NCI-H2107 treated with DMSO at 0.1 percent for 48 hours (cell line): ENCODE results near the gene RASAL2.
"Not testable (repeated sequence)": the region's sequence is repeated elsewhere in the genome, so short reads cannot be mapped to it uniquely, and the experiment has no call there.

Experiments used
- DNase-seq: peaks from one replicate; lab custom pipeline; 2025; ENCODE audit not compliant: unreplicated experiment; lab: John Stamatoyannopoulos, UW

The RASAL2 gene

DNA sequence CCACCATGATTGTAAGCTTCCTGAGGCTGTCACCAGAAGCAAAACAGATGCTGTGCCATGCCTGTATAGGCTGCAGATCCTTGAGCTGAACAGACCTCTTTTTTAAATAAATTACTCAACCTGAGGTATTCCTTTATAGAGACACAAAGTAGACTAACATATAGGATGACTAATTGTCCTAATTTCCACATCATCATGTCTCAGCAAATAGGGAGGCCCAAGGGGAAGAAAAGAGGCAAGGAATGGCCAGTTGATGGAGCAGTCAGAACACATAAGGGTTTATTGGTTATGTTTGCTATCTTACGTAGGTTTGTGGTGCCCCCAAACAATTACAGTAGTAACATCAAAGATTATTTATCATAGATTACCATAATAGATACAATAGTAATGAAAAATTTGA is 126.2 kb downstream of the RASAL2 start:
- DNase-seq = no peak

DNA sequence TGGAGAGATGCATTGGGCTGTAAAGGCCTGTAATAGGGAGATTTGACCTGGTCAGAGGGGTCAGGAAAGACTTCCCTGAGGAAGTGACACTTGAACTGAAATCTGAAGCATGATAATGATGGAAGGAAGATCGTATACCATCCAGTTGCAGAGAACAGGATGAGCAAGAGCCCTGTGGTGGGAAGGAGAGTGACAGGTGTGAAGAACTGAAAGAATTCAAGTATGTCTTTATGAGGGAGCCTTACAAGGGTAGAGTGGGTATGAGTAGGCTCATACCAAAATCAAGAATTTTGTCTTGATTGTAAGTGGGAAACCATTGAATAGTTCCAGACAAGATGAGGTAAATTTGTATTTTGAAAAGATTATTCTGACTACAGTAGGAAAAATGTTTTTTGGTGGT is 129.4 kb downstream of the RASAL2 start:
- DNase-seq = no peak

DNA sequence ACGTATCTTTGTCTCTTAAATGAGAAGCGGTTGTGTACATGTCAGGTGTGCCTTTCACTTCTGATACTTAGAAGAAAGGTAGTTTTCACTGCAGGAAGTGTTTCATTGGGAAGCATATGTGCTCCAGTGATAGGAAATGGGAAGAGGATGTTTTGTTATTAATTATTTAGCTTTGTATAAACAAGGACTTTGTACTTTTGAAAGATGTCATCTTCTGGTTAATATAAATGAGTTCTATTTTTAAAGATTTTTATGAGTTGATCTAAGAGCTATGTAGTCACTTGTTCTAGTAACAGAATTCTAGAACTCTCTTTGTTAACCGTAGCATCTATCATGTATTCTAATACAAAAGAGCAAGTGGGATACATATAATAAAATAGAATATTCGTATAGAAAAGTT is 130.5 kb downstream of the RASAL2 start:
- DNase-seq = no peak

DNA sequence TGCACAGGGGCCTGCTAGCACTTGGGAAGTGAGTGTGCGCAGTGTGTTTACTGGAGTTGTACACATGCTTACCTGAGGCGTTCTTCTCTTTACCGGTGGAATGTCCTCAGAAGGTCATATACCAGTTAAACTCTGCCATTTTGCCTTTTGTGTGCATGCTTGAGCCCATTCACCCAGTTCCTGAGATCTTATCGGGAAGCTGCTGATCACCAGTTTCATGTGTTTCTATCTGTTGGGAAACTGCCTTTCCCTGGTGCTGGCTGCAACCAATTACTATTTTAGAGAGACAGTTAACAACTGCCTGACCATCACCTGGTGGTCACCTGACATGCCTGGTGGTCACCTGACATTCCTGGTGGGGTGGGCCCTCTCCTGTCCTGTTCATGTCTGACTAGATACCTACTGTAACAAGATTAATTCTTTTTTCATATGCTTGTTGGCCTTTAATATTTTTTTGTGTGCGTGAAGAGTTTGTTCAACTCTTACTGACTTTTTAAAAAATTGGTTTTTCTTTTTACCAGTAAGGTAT is 137.0 kb downstream of the RASAL2 start:
- no peak for DNase-seq

DNA sequence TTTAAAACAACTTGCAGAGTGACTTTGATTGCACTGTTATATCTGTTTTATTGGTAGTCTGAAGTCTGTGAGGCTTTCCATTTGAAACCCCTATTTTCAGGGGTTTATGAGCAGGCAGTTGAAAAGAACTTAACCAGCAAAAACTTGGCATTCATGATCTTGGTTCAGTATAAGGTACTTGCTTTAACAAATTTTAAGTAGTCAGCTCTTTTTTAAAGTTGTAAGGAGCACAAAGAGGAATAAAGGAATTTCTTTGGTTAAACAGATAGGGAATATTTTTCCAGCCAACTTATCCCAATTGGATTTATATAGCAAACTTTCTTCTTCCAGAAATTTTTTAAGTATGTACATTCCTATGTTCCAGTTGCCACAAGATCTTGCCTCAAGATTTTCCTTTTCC is 138.2 kb downstream of the RASAL2 start:
- no peak for DNase-seq

DNA sequence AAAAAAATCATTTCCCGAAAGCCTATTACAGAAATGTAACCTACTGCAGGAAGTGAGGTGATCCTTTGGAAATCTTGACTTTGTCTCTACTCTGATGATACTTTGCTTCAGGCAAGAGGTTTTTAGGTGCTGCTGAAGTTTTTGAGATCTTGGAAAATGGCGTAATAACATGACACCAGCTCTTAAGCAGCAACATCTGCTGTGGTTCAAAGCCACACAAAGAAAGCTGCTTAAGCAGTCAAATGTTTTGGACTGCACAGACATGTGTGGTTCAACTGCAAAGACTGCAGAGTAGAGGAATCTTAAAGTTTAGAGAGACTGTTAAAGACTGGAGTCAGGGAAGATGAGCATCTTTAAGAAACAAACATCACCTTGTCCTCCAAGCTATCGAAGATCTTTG is 139.0 kb downstream of the RASAL2 start:
- no peak for DNase-seq

DNA sequence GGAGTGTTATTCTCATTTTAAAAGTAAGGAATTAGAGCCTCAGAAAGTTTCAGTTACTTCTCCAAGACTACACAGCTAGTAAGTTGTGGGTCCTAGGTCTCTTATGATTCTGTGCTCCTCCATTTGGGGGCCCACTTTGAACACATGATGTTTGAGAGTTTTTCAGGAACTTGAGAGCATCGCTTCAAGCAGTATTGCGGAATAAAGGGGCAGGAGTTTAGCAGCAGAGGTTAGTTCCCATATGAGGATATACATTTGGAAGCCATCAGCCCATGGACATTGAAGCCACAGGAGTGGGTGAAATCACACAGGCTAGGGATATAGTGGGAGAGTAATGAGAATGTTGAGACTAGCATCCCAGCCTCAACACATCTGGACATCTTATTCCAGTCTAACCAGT is 143.2 kb downstream of the RASAL2 start:
- DNase-seq = no peak

DNA sequence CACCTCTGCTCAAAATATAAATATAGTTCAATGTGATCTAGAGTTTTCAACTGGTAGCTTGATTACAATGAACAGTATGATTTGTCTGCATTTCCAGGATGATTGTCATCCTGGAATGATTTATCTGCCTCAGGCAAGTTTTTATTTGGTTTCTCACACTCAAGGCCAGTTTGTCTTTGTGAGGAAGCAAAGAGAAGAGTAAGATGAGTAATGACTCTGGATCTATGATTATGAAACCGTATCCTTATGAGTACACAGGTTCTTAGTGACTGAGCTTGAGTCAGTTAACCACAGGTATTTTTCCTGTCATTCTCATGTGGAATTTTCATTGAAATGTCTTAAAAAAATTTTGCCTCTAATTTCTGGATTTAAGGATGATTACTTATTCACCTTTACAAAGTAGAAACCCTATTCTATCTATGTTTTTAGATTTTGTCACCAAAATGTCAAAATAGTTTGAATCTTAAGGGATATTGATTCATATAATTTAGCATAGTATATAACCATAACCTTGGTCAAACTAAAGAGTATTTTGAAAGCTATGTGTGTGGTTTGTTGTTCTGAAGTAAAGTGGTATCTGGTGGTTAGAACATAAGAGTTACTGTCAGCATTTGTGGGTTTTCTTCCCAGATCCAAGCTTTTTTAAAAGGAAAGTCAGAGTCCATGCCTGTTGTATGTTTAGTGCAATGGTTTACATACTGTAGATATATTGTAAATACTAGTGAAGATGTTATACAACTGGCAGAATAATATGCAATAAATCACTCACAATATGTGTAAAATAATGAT is 145.0 kb downstream of the RASAL2 start:
- no peak for DNase-seq

DNA sequence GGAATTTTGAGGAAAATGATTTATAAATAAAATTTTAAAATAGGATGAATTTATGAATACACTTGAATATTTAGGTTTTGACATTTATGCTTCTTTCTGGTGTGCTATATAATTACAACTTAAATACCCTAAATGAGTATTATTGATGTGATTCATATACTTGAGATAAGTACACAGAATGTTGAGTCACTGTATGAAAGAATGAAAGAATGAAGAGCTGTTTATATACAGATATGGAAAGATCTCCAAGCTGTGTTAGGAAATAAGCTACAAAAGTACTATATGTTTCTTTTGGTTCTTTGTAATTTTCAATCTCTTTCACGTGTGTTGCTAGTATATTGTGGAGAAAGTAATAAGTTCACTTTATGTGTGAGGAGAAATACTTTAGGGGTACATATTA is 147.2 kb downstream of the RASAL2 start:
- DNase-seq = no peak

DNA sequence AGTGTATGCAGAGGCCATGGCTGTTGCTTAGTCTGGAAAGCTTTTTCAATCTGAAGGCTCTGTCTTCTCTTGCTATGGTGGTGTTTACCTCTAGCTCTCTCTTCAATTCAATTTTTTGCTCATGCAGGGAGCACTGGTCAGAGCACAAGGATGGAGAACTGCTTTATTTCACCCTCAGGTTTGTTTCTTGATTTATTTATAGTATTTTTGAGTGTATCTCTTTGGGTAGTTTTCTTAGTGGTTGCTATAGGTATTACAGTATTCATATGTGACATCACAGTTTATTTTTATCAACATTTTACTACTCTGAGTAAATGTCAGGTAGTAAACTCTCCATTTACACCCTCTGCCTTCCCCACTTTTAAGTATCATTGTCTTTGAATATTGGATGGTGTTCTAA is 147.9 kb downstream of the RASAL2 start:
- no peak for DNase-seq

DNA sequence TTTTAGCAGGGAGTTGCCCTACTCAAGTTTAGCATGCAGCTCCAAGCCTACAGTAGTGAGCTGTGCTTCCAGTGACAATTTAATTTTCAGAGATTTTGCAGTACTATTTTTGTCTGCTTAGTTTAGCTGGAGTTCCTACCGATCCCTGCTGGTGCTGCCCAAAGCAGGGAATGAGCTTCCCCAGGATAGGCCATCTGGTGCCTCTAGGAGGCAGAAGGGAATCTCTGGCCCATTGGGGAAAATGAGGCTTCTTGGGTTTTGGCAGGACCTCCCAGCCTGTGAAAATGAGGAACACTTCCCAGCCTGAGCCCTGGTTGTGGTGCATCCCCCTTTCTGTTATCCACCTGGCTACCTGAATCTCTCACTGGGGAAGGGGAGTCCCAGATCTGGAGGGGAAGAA is 149.2 kb downstream of the RASAL2 start:
- no peak for DNase-seq

DNA sequence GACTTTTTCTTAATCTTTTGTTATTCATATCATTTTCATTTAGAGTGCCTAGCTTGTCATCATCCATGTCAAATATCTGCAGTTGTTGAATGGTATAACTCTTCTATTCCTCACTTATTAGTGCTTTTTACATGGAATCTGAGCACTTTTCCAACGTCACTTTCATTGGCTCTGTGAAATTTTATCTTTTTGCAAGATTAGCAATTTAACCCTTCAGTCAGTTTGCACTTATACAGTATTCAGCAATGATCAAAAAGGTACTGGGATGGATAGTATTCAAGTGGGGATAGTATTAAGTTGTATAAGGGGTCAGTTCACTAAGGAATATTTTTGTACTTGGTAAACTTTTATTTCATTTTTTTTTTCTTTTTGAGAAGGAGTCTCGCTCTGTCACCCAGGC is 150.0 kb downstream of the RASAL2 start:
- no peak for DNase-seq

DNA sequence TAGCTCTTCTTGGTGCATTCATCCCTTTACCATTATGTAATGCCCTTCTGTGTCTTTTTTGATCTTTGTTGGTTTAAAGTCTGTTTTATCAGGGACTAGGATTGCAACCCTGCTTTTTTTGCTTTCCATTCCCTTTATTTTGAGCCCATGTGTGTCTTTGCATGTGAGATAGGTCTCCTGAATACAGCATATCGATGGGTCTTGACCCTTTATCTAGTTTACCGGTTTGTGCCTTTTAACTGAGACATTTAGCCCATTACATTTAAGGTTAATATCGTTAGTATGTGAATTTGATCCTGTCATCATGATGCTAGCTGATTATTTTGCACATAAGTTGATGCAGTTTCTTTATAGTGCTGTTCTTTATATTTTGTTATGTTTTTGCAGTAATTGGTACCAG is 154.4 kb downstream of the RASAL2 start:
- DNase-seq = not testable (repeated sequence)

DNA sequence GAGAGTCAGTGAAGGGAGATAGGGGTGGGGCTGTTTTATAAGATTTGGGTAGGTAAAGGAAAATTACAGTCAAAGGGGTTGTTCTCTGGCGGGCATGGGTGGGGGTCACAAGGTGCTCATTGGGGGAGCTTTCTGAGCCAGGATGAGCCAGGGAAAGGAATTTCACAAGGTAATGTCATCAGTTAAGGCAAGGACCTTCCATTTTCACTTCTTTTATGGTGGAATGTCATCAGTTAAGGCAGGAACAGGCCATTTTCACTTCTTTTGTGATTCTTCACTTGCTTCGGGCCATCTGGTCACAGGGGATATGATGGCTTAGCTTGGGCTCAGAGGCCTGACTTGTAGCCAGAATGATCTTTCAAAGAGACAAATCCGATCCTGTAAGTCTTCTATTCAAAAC is 159.7 kb downstream of the RASAL2 start:
- DNase-seq = not testable (repeated sequence)

DNA sequence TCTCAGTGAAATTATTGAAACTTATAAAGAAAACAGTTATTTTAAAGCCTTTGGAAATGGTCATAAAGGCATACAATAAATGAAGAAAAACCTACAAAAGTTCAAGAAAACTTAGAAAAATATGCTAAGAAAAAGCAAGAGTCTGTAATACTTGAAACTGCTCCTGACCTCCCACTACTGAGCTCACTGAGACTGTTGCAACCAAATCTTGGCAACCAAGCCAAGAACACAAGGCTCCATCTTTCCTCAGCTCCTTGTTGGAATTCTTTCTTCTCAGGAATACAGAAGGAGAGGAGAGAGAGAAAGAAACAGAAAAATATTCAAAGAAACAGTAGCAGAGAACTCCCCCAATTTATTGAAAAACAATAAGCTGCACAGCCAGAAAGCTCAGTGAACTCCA is 160.5 kb downstream of the RASAL2 start:
- DNase-seq = no peak

DNA sequence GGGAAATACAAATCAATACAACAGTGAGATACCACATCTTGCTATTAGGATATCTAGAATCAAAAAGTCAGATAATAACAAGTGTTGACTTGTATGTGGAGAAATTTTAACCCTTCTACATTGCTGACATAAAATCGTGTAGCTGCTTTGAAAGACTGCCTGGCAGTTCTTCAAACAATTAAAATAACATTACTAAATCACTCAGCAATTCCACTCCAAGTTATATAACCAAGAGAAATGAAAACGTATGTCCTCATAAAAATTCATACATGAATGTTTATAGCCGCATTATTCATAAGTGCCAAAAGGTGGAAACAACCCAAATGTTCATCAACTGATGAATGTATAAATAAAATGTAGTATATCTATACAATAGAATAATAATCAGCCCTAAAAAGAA is 164.6 kb downstream of the RASAL2 start:
- DNase-seq = no peak

DNA sequence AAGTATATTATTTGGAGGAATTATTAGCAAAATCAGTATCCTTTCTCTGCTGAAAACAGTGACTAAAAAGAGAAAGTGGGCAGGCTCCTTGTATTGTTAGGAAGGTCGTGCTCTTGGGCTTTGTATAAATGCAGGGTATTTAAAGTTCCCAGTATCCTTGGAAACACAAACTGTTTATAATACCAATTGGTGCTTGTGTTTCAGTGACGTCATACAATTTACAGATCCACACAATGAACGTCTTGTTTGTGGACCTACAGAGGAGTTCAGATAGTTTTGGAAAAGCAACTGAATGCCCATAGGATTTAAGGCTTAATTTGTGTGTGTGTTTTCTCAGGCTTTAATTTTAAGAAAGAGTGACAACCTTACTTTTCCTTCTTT is 168.2 kb downstream of the RASAL2 start:
- DNase-seq = no peak

DNA sequence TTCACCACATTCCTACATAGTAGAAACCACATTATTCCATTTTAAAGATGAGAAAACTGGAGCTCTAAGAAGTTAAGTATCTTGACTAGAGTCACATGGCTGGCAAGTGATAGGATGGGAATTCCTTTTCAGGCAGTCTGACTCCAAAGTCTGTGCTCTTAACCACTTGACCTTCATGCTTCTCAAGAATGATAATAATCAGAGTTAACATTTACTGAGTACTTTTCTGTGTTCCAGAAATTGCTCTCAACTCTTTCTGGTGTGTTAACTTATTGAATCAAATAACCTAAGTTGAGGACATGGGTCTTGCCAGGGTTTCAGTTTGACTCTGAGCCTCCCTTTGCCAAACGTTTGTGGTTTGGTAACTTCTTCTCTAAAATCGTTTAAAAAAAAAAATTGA is 169.4 kb downstream of the RASAL2 start:
- no peak for DNase-seq

DNA sequence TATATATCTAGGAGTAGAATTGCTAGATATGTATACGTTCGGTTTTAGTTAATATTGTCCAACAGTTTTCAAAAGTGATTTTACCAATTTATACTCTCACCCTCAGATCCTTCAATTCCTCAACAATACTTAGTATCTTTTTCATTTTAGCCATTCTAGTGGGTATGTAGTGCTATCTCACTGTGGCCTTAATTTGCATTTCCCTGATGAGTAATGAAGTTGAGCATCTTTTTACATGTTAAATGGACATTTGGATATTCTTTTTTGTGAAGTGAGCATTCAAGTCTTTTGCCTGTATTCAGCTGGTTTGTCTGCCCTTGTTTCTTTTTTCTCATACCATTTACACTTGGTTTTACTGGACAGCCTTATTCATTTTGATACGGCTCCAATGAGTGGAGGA is 172.2 kb downstream of the RASAL2 start:
- no peak for DNase-seq

DNA sequence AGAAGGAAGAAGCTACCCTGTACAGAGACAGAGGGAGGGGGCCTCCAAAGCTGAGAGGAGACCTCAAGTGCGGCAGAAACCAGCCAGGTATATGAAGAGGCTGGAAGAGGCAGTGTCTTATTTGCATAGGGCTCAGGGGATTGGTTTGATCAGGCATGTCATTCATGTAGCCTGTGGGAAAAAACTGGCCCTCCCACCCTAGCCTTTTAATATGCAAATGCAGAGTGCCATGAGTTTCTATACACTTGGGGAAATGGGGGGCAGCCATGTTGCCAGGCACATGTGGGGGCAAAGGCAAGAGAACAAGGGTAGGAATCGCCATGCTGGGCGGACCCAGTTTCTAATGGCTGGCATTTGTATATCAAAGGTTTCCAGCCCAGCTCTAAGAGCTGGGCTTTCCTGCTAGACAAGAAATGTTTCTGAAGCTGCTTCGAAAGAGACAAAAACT is 172.7 kb downstream of the RASAL2 start:
- no peak for DNase-seq

DNA sequence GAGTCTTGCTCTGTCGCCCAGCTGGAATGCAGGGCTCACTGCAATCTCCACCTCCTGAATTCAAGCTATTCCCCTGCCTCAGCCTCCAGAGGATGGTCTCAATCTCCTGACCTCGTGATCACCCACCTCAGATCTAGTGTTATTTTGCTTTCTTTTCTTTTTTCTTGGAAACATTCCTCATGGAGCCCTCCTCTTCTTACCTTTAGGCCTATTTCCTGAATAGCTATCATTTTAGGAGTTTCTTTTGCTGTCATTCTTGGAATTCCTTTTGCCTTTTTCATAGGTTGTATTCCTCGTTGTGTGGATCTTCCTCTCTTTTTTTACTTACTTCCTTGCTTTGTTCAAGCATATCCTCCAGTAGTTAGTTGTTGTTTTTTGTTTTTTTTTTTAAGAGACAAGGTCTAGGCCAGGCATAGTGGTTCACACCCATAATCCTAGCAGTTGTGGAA is 173.8 kb downstream of the RASAL2 start:
- no peak for DNase-seq

DNA sequence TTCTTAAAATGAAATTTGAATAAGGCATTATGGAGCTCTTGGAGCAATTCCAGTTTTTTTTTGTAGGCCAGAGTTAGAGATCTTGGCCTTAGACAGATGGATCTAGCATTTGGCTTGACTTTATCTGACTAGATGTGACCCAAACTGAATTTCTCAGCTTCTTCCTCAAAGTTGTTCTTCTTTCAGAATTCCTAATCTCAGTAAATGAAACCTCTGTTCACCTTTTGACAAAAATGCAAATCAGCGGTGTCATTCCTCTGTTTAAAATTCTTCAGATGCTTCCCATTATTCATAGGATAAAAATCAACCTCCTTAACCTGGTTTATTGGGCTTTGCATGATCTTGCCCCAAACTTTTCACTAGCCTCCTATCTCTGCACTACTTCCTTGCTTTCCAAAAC is 177.6 kb downstream of the RASAL2 start:
- no peak for DNase-seq
